ENCODE measurements around the gene MTMR11. TPM values are rescaled to one million over a fixed set of nuclear protein-coding genes. Genes with fewer than 3 reads are reported as not detected.

Gene MTMR11
- total and polyA plus RNA-seq, 2 of the 8 experiments (the other 6 are each of a cell fraction or from before 2014, with no cell fraction given), result 3.7 to 4.8 TPM

DNA sequence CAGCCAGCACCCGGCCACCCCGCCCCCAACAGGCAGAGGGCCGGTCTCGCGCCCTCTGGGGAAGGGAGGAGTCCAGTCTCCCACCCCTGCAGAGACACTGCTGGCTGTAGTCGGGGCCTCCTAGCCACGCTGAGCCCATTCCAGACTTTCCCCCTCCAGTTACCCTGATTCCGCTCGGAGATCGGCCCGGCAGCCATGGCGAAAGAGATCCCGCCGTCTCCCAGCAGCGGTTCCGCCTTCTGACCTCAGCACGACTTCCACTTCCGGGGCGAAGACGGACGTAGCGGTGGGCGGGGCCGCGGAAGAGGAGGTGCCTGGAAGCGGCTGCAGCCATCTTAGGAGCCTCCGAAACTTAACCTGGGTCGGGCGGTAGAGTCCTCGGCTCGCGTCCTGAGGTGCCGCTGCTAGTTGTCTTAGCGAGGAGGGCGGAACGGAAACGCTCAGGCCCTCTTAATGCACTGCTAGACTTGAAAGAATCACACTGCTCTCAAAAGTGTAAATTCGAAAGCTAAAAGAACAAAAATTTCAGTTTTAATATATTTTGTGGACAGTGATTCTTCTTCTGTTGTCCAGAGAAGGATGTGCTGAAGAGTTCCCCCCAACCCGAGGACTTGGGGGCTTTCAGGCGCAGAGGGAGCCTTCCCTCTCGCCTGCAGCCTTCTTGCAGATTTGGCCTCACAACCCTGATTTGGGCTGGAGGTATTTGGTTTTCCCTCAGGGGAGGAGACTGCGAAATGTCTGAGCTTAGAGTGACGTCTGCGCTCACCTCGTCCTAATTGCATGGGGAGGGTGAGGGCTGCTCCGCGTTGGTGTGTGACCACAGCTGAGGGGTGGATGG lies 8.9 kb downstream of the MTMR11 start, which contains the start of gene SF3B4 (continued):
- TF ChIP-seq JUN (IDR thresholded peaks at IDR 0.05; ENCODE audit: low read depth, low read length) (no peak), ZNF274 (IDR thresholded peaks at IDR 0.05; ENCODE audit: borderline replicate concordance, extremely low read depth, low read length) (no peak), PHF8 (conservative IDR thresholded peaks at IDR 0.05; ENCODE audit: low read depth, low read length) (peak; percentile 83), POLR2AphosphoS5 (IDR thresholded peaks at IDR 0.05; ENCODE audit: low read depth, low read length) (peak; percentile 85), BCL11A (IDR thresholded peaks at IDR 0.05; ENCODE audit: low read depth in 2 of 2, low read length in 2 of 2) (no peak), POLR2A (IDR thresholded peaks at IDR 0.05; ENCODE audit: control extremely low read depth in 1 of 2, low read depth in 2 of 2, low read length in 2 of 2) (peak; percentile 92 to 93), RNF2 (IDR thresholded peaks at IDR 0.05; ENCODE audit: borderline replicate concordance, low read depth, low read length, missing control alignments, poor library complexity, severe bottlenecking) (no peak), CTBP2 (IDR thresholded peaks at IDR 0.05; ENCODE audit: borderline replicate concordance, insufficient read depth, insufficient read length, low read length) (no peak), CHD7 (IDR thresholded peaks at IDR 0.05; ENCODE audit: insufficient replicate concordance, low read length) (no peak), TBP (IDR thresholded peaks at IDR 0.05; ENCODE audit: low read depth, low read length) (peak; percentile 69)

Measured in H1 (cell line).